ENCODE results near the gene CORO7.

CORO7 gene

DNA sequence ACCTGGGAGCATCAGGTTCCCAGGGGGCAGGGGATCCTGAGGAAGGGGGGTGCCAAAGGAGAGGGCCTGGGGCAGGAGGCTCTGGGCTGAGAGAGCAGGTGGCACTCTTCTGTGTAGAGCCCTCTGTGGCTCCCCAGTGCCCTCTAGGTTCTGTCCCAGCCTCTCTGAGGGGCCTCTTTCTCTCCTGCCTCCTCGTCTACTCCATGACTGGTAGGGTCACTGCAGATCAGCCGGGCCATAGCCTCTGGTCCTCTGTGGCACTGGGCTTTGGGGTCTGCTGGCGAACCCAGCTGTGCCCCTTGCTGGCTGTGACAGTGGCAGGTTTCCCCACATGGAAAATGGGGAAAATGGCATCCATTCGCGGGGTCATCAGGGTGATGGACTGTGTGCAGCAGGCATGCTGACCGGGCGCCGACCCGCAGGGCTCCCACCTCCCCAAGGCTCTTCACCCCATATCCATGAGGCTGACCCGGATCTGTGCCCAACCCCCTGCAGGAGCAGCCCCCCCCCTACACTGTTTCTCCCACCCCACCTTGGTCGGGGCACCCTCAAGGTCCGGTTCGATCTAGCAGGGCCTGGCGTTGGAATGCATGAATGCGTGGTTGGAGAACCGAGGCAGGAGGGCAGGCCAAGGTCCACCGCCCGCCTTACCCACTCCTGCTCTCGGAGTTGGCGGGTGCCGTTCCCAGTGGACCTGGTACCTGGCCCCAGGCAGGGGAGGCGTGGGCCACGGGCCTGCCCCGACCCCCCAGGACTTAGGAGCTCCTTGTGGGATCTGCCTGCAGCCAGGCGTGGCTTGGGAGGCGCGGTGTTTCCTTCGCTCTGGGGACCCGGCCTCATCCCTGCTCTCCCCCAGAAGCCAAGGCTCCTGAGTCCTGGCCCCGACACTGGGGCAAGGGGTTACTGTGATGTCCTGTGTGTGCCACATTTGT lies 94.0 kb downstream of the CORO7 start:
- H3K4me3 ChIP-seq (ENCODE audit: low read length) = no peak overlapping the region
- TF ChIP-seq ZNF274 (IDR thresholded peaks at IDR 0.05; ENCODE audit: low read depth, low read length) = no peak

DNA sequence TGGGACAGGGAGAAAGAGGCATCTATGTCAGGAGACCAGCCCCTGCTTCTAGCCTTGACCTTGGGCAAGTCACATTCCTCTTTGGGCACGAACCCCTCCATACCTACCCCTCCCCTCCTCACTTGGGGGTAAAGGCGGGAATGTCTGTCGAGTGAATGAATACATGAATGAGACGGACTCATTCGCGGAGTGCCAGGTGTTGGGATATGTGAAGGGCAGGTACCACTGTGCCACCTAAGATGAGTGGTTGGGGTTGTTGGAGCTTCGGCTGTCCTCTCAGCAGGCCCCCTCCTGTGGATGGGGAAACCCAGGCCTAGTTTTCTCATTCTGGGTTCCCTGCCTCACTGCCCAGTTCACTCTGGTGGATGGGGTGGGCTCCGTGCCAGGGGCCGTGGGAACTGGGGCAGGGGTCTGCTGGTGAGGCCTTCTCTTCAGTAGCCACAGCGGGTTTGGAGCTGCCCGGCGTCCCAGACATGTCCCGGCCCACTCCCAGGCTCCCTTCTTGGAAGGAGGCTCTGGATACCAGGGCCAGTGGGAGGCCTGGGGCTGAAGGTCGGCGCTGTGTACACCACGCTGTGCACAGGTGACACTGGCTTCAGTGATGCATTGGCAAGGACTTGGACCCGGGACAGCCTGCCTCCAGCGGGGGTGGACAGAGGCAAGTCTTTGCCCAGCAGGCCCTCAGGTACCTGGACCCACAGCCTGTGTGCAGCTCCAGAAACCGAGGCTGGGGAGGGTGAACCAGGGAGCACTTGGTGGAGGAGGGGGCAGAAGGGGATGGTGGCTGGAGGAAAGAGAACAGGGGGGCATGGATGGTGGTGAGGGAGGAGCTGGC lies 94.9 kb downstream of the CORO7 start:
- no peak for TF ChIP-seq ZNF274 (IDR thresholded peaks at IDR 0.05; ENCODE audit: low read depth, low read length)
- no peak overlapping the region for H3K4me3 ChIP-seq (ENCODE audit: low read length)

DNA sequence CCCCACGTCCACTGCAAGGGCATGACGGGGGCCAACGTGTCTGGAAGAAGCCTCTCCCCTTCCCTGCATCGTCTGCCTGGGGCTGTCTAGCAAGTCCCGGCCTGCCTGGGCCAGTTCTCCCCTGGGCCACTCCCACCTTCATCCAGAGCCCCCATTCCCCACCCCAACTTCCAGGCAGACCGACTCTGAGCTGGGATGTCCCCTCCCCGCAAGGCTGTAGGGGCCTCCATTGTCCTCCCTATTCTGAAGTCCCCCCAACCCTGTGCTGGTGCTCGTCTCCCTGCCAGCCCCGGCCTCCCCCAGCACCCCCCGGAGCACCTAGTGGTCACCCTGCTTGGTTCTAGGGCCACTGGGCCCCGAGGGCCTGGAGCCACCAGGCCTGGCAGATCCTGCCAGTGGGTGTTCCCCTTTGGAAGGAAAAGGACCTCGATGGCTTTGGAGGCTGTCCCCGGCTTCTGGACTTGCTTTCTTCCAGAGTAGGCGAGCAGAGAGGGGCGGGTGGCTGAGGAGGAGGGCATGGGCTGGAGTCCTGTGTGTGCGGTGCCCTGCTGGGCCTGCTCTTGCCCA lies 95.7 kb downstream of the CORO7 start:
- TF ChIP-seq ZNF274 (IDR thresholded peaks at IDR 0.05; ENCODE audit: low read depth, low read length) = no peak
- no peak overlapping the region for H3K4me3 ChIP-seq (ENCODE audit: low read length)

DNA sequence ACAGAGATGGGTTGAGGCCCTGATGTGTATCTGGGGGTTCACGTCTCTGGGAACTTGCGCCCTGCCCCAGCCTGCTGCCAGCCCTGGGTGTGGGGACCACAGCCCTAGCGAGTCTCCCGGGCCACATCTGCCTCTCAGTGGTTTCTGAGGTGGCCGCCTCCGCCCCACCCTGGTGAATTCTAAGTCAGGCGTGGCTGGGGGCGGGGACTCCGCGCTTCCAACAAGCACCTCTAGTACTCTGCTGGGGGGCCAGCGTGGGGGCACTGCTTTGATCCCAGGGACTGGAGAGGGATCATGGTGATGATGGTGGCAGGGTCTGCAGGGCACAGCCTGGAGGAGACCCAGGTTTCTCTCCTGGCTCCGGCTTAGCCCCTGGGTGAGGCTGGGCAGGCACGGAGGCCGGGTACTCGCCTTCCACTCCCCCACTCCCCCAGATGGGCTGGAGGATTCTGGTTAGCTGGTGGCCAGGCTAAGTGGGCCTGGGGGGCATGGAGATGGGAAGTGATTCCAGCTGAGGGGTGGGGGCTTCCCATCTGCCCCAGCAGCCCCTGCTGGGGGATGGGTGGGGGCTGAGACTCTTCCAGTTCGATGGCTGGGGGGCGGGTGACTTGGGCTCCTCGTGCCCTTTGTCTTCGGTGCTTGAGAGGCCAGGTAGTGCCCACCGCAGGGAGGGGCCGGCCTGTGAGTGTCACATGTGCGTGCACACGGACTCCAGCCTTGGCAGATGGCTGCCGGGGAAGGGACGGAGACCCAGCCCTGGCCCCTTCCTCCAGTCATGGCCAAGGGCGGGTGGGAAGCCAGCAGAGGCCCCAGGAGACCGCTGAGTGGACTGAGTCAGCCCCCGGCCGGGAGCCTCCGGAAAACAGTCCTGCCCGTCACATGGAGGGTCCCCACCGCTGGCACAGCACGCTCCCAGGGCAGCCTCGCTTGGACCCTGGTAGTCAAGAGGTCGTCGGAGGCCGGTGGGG lies 96.7 kb downstream of the CORO7 start:
- no peak overlapping the region for H3K4me3 ChIP-seq (ENCODE audit: low read length)
- TF ChIP-seq ZNF274 (IDR thresholded peaks at IDR 0.05; ENCODE audit: low read depth, low read length) = no peak

DNA sequence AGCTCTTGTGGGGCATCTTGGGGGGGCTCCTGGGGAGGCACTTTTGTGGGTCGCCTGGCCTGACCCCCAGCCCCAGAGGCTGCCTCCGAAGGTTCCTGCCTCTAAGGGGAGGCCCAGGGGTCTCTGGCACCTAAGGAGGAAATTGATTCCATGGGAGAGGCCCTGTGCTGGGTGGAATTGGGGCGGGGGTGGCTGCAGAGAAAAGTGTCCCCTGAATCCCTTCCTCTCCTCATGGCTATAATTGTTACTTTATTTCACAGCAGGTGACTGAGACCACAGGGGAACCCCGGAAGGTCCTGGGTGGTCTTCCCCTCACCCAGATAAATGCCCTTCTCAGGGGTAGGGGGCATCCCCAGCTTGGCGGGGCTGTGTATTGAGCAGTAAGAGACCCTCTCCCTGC lies 97.4 kb downstream of the CORO7 start:
- no peak for TF ChIP-seq ZNF274 (IDR thresholded peaks at IDR 0.05; ENCODE audit: low read depth, low read length)
- no peak overlapping the region for H3K4me3 ChIP-seq (ENCODE audit: low read length)

DNA sequence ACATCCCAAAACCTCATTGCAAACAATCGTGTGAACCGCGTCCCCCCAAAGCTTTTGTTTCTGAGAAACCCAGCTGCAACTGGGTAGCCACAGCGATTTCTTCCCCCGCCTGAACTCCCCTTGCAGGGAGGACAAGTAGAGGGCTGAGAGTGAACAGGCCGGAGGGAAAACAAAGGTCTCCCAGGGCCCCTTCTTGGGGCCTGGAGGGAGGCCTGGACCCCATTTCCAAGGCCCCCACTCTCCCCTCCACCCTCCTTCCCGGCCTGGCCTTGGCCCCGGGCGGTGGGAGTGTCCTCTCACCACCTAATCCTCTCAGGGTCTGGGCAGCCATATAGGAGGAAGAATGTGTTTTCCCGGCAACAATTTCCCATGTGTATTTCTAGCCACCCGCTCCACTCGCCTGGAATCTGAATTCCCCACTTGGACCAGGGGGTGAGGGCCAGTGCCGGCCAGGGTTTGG lies 97.9 kb downstream of the CORO7 start:
- H3K4me3 ChIP-seq (ENCODE audit: low read length) = no peak overlapping the region
- TF ChIP-seq ZNF274 (IDR thresholded peaks at IDR 0.05; ENCODE audit: low read depth, low read length) = no peak

DNA sequence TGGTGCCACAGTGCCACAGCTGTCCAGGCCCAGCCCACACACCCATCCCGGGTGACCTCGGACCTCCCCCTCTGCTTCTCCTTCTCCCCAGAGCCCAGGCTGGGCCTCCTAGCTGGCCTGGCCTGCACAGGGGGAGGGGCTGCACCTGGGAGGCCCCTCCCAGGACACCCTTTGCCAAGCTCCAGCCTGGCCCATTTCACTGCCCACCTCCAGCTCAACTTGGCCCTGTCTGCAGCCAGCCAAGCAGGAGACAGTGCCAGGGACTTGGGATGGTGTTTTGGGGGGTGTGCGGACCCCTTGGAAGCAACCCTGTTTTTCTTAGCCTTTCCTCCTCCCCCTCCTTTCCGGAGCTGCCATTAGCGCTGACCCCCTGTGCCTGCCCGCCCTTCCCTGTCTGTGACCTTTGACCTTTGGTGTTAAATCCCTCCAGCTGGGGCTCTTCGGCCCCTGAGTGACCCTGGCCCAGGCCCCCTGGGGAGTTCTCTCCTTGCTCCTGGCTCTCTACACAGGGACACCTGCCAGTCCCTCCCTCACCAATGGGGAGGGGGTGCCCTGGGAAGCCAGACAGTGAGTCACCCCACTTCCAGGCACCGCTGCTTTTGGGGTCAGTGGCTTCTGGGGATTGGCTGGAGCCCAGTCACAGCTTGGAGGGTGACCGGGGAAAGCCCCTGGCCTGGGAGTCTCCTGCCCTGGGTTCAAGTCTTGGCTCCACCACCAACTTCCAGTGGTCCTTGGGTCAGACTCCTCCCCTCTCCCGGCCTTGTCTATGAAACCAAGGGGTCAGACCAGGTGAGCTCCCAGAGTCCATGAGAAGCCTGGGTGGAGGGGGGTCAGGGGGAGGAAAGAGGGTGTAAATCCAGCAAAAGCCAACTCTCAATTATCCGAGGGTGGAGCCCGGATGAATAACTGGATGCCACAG lies 98.6 kb downstream of the CORO7 start:
- no peak overlapping the region for H3K4me3 ChIP-seq (ENCODE audit: low read length)
- TF ChIP-seq ZNF274 (IDR thresholded peaks at IDR 0.05; ENCODE audit: low read depth, low read length) = no peak

DNA sequence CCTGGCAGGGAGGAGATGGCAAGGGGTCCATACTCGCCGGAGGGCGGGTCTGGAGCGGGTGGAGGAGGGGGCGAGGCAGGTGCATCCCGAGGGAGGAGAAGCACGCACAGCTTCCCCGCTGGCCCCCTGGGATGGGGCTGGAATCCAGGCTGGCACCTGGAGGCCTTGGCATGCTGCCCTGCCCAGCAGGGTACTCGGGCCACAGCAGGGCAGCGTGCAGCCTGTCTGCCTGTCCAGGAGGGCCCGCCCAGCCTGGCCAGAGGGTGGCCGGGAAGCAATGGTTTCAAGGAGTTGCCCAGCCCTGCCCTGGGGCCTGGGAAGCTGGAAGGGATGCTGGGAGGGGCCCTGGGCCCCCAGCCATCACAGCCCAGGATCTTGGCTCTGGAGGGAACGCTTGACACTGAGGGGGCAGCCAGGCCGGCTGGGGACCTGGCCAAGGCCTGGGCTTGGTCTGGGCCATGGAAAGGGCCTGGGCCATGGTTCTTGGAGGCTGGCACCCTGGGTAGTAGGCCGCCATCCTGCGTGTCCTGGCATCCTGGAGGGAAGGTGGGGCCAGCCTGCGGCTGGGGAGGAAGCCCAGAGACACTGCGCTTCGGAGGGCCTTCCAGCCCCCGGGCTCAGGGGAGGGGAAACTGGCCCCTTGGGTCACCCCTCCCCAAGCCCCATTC lies 99.4 kb downstream of the CORO7 start:
- no peak for TF ChIP-seq ZNF274 (IDR thresholded peaks at IDR 0.05; ENCODE audit: low read depth, low read length)

DNA sequence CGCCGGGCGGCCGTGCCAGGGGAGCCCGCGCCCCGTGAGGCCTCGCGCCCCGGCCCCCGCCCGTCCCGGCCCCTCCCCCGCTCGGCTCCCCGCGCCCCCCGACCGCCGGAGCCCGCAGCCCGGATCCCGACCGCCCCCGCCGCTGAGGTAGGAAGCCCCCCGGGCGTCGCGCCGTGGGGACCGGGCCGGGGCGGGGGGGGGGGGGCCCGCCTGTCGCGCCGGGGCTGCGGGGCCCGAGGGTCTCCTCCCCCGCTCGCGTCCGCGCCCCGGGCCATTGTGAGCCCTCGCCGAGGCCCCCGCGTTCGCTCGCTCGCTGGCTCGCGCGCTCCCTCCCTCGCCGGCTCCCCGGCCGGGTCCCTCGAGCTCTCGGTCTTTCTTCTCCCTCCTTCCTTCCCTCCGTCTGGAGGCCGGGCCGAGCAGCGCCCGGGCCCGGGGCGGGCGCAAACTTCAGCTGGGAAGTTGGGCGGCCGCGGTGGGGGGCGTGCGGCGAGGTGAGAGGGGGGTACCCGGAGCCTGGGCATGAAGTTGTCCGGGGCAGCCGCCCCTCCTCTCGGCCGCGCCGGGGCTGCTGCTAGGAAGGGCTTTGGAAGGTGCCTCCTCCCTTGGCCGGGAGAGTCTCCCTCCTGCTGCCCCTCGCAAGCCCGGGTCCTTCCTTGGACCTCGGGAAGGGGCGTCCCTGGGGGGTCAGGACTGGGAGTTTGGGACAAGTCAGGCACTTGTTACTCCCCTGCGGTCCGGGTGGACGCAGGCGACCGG lies 100.1 kb downstream of the CORO7 start:
- no peak for TF ChIP-seq ZNF274 (IDR thresholded peaks at IDR 0.05; ENCODE audit: low read depth, low read length)
- peak overlapping the region; percentile 17; the same call in 1 of the 2 replicates for H3K4me3 ChIP-seq (ENCODE audit: low read length)

More for the DNA sequence above, 99.4 kb downstream of the CORO7 start:
- no peak overlapping the region for H3K4me3 ChIP-seq (ENCODE audit: low read length)

DNA sequence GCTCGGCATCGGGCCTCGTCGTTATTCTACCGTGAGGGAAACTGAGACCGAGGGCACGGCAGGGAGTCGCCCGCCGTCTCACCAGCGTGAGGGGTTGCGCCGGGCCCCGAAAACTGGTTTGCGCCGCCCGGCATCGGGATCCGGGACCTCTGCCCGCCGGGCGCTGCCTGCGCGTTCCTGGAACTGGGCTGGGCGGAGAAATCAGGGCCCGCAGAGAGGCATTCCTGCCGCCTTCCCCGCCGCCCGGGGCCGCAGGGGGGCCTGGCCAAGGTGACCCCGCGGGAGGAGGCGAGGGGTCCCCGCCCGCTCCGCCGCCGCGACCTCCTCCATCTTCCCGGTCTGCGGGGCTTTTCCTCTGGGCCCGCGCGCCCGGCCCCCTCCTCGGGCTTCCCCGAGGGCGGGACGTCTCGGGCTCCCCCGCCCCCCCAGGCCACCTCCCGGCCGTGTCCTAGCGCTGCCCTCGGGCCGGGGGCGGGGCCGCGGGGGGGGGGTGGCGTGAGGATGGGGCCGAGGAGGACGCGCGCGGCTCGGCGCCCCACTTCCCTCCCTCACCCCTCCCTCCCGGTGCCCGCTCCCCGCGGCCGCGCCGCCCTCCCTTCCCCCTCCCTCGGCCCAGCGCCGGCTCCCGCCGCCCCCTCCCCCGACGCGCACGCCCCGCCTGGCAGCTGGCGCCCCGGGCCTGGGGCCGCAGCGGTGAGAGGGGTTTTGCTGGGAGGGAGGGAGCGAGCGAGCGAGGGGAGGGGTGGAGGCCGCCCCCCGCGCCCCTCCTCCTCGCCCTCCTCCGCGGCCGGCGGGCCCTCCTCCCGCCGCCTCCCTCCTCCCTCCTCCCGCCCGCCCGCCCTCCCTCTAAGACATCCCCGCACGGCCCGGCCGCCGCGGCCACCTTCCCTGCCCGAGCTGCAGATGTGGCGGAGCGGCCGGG lies 100.9 kb downstream of the CORO7 start, which contains the start of gene GLIS2:
TSS of gene GLIS2 (plus strand) at position 882 of the 922 bp plus-strand sequence. CDS start 16,214 bp downstream, outside the sequence.
- H3K4me3 ChIP-seq (ENCODE audit: low read length) = peak within 1 kb of the TSS; percentile 37; the same call in 1 of the 2 replicates
- no peak for TF ChIP-seq ZNF274 (IDR thresholded peaks at IDR 0.05; ENCODE audit: low read depth, low read length)
